ENCODE measurements around the gene HORMAD2.
A peak's percentile ranks its signal among the peaks of the same experiment; 100 is the strongest.

Gene HORMAD2

GRCh38 chr22:30079952-30080533 is at the start of gene HORMAD2:
Gene HORMAD2 (plus strand): TSS chr22:30080464. CDS start chr22:30093953, 13,489 bp downstream.
- Histone ChIP-seq H3K27me3 (no peaks in the 10 kb centered on the region), H3K4me2 (peak within 1 kb of the TSS; percentile 90), H3K4me3 (peak within 1 kb of the TSS; percentile 75), H3K9ac (peak within 1 kb of the TSS; percentile 81), H3K9me3 (no peaks in the 10 kb centered on the region), H3K36me3 (no peaks in the 10 kb centered on the region), H3K4me1 (peaks cover 58% of the 10 kb centered on the region), H3K27ac (peak within 1 kb of the TSS; percentile 88), H4K20me1 (peaks cover 4% of the 10 kb centered on the region; the same call in 1 of the 2 replicates)
- TF ChIP-seq Cebpa-rat (IDR thresholded peaks at IDR 0.05) = no peak

- no peak overlapping the region for H3K4me3 ChIP-seq
- peaks cover 27% of the 10 kb centered on the region for H3K36me3 ChIP-seq
- no peak overlapping the region for H3K27ac ChIP-seq
- no peaks in the 10 kb centered on the region for H4K20me1 ChIP-seq
- no peak overlapping the region for H3K4me2 ChIP-seq
- H3K9me3 ChIP-seq = no peaks in the 10 kb centered on the region
- H3K4me1 ChIP-seq = peaks cover 68% of the 10 kb centered on the region
- H3K9ac ChIP-seq = no peak overlapping the region
- no peaks in the 10 kb centered on the region for H3K27me3 ChIP-seq
- no peak for TF ChIP-seq Cebpa-rat (IDR thresholded peaks at IDR 0.05)
These were observed 48.9 kb upstream of the HORMAD2 start for GRCh38 chr22:30031328-30031727.

GRCh38 chr22:30031764-30032455 is 48.4 kb upstream of the HORMAD2 start:
- no peak overlapping the region for H3K27ac ChIP-seq
- H3K9ac ChIP-seq = no peak overlapping the region
- H3K36me3 ChIP-seq = peaks cover 21% of the 10 kb centered on the region
- no peaks in the 10 kb centered on the region for H4K20me1 ChIP-seq
- H3K4me2 ChIP-seq = no peak overlapping the region
- no peaks in the 10 kb centered on the region for H3K27me3 ChIP-seq
- H3K4me3 ChIP-seq = no peak overlapping the region
- no peaks in the 10 kb centered on the region for H3K9me3 ChIP-seq
- TF ChIP-seq Cebpa-rat (IDR thresholded peaks at IDR 0.05) = no peak
- peaks cover 65% of the 10 kb centered on the region for H3K4me1 ChIP-seq

- peak overlapping the region; percentile 57 for H3K27ac ChIP-seq
- peaks cover 61% of the 10 kb centered on the region for H3K4me1 ChIP-seq
- peaks cover 9% of the 10 kb centered on the region for H3K36me3 ChIP-seq
- H3K4me3 ChIP-seq = no peak overlapping the region
- no peaks in the 10 kb centered on the region for H4K20me1 ChIP-seq
- H3K27me3 ChIP-seq = no peaks in the 10 kb centered on the region
- 0 out of 2 replicates have a peak overlapping the region, but pooled peaks have one; percentile 27 for H3K9ac ChIP-seq
- H3K9me3 ChIP-seq = no peaks in the 10 kb centered on the region
- H3K4me2 ChIP-seq = peak overlapping the region; percentile 67
- no peak for TF ChIP-seq Cebpa-rat (IDR thresholded peaks at IDR 0.05)
These were observed 47.1 kb upstream of the HORMAD2 start for GRCh38 chr22:30033137-30033536.

- H3K4me1 ChIP-seq = peaks cover 61% of the 10 kb centered on the region
- H3K9ac ChIP-seq = 0 out of 2 replicates have a peak overlapping the region, but pooled peaks have one; percentile 27
- H3K27me3 ChIP-seq = no peaks in the 10 kb centered on the region
- H3K27ac ChIP-seq = peak overlapping the region; percentile 57
- no peak overlapping the region for H3K4me3 ChIP-seq
- peak overlapping the region; percentile 67 for H3K4me2 ChIP-seq
- no peaks in the 10 kb centered on the region for H4K20me1 ChIP-seq
- H3K36me3 ChIP-seq = peaks cover 2% of the 10 kb centered on the region
- H3K9me3 ChIP-seq = no peaks in the 10 kb centered on the region
- TF ChIP-seq Cebpa-rat (IDR thresholded peaks at IDR 0.05) = no peak
These were observed 46.4 kb upstream of the HORMAD2 start for GRCh38 chr22:30033901-30034300.

GRCh38 chr22:30036656-30037055 is 43.6 kb upstream of the HORMAD2 start:
- Histone ChIP-seq H3K9ac (no peak overlapping the region), H3K9me3 (no peaks in the 10 kb centered on the region), H3K4me3 (no peak overlapping the region), H3K27me3 (no peaks in the 10 kb centered on the region), H3K27ac (no peak overlapping the region), H3K4me1 (peaks cover 57% of the 10 kb centered on the region), H3K4me2 (no peak overlapping the region), H3K36me3 (peaks cover 17% of the 10 kb centered on the region; the same call in 1 of the 2 replicates), H4K20me1 (no peaks in the 10 kb centered on the region)
- no peak for TF ChIP-seq Cebpa-rat (IDR thresholded peaks at IDR 0.05)

- H3K4me1 ChIP-seq = peaks cover 48% of the 10 kb centered on the region
- H3K4me3 ChIP-seq = no peak overlapping the region
- H3K9ac ChIP-seq = no peak overlapping the region
- peaks cover 22% of the 10 kb centered on the region; the same call in 1 of the 2 replicates for H3K36me3 ChIP-seq
- no peak overlapping the region for H3K4me2 ChIP-seq
- no peak for TF ChIP-seq Cebpa-rat (IDR thresholded peaks at IDR 0.05)
- H3K9me3 ChIP-seq = no peaks in the 10 kb centered on the region
- no peak overlapping the region for H3K27ac ChIP-seq
- no peaks in the 10 kb centered on the region for H4K20me1 ChIP-seq
- no peaks in the 10 kb centered on the region for H3K27me3 ChIP-seq
These were observed 42.0 kb upstream of the HORMAD2 start for GRCh38 chr22:30038219-30038618.

- no peak overlapping the region for H3K4me3 ChIP-seq
- peaks cover 43% of the 10 kb centered on the region for H3K4me1 ChIP-seq
- 0 out of 2 replicates have a peak, but pooled peaks have one; percentile 29 for TF ChIP-seq Cebpa-rat (IDR thresholded peaks at IDR 0.05)
- no peak overlapping the region for H3K27ac ChIP-seq
- H3K36me3 ChIP-seq = peaks cover 23% of the 10 kb centered on the region
- no peaks in the 10 kb centered on the region for H3K27me3 ChIP-seq
- no peak overlapping the region for H3K4me2 ChIP-seq
- no peak overlapping the region for H3K9ac ChIP-seq
- no peaks in the 10 kb centered on the region for H3K9me3 ChIP-seq
- no peaks in the 10 kb centered on the region for H4K20me1 ChIP-seq
These were observed 39.6 kb upstream of the HORMAD2 start for GRCh38 chr22:30040499-30041260.

GRCh38 chr22:30041475-30041874 is 38.8 kb upstream of the HORMAD2 start:
- Histone ChIP-seq H3K4me3 (no peak overlapping the region), H3K9ac (no peak overlapping the region), H3K36me3 (peaks cover 31% of the 10 kb centered on the region), H3K27me3 (no peaks in the 10 kb centered on the region), H4K20me1 (no peaks in the 10 kb centered on the region), H3K4me2 (no peak overlapping the region), H3K9me3 (peaks cover 3% of the 10 kb centered on the region; the same call in 1 of the 2 replicates), H3K27ac (no peak overlapping the region), H3K4me1 (peaks cover 35% of the 10 kb centered on the region)
- no peak for TF ChIP-seq Cebpa-rat (IDR thresholded peaks at IDR 0.05)
